ENCODE results near the gene SPRED1. TPM values are rescaled to one million over a fixed set of nuclear protein-coding genes. Genes with fewer than 3 reads are reported as not detected.

The SPRED1 gene
- total RNA-seq, 2 experiments from 2014 or later, result 0.62 to 0.74 TPM

- intact Hi-C loops (cut with micrococcal nuclease), result no loop called here
- no peaks in the 10 kb centered on the region for H3K36me3 Mint-ChIP-seq (ENCODE audit: low read depth)
- CTCF ChIA-PET, result no interaction called here
- H3K4me1 Mint-ChIP-seq (ENCODE audit: low read depth), result no peaks in the 10 kb centered on the region
- H3K4me3 Mint-ChIP-seq, result no peak overlapping the region
- no peak overlapping the region for H3K27ac Mint-ChIP-seq
- DNase-seq, result no peak
- H3K9me3 Mint-ChIP-seq, result no peaks in the 10 kb centered on the region
- H3K27me3 Mint-ChIP-seq (ENCODE audit: low read depth), result peaks cover 12% of the 10 kb centered on the region
Observed at GRCh38 chr15:38243278-38244055, 9.2 kb upstream of the SPRED1 start.

- Mint-ChIP-seq H3K27me3 (ENCODE audit: low read depth) (peaks cover 23% of the 10 kb centered on the region), H3K27ac (no peak overlapping the region), H3K9me3 (no peaks in the 10 kb centered on the region), H3K4me3 (no peak overlapping the region), H3K4me1 (ENCODE audit: low read depth) (peaks cover 7% of the 10 kb centered on the region), H3K36me3 (ENCODE audit: low read depth) (no peaks in the 10 kb centered on the region)
- CTCF ChIA-PET, result no interaction called here
- intact Hi-C loops (cut with micrococcal nuclease), result no loop called here
- no peak for DNase-seq
Observed at GRCh38 chr15:38247336-38247735, 5.3 kb upstream of the SPRED1 start.

GRCh38 chr15:38253351-38253781, 730 bp downstream of the SPRED1 start:
- H3K4me1 Mint-ChIP-seq (ENCODE audit: low read depth), result peaks cover 19% of the 10 kb centered on the region
- peak overlapping the region; percentile 84 for H3K4me3 Mint-ChIP-seq
- peak; percentile 14 for DNase-seq
- peaks cover 12% of the 10 kb centered on the region for H3K27me3 Mint-ChIP-seq (ENCODE audit: low read depth)
- H3K27ac Mint-ChIP-seq, result no peak overlapping the region
- CTCF ChIA-PET, result interaction anchor here (2.8 kb wide), 1 partner anchor 137 kb away, joined by 6 read pairs; no protein-coding TSS in a partner anchor
- no peaks in the 10 kb centered on the region for H3K9me3 Mint-ChIP-seq
- H3K36me3 Mint-ChIP-seq (ENCODE audit: low read depth), result no peaks in the 10 kb centered on the region
- intact Hi-C loops (cut with micrococcal nuclease), result loop anchor here (1.0 to 10.0 kb wide), 5 partner anchors 184 to 437 kb away; partner anchors contain the start of gene RASGRP1

DNA sequence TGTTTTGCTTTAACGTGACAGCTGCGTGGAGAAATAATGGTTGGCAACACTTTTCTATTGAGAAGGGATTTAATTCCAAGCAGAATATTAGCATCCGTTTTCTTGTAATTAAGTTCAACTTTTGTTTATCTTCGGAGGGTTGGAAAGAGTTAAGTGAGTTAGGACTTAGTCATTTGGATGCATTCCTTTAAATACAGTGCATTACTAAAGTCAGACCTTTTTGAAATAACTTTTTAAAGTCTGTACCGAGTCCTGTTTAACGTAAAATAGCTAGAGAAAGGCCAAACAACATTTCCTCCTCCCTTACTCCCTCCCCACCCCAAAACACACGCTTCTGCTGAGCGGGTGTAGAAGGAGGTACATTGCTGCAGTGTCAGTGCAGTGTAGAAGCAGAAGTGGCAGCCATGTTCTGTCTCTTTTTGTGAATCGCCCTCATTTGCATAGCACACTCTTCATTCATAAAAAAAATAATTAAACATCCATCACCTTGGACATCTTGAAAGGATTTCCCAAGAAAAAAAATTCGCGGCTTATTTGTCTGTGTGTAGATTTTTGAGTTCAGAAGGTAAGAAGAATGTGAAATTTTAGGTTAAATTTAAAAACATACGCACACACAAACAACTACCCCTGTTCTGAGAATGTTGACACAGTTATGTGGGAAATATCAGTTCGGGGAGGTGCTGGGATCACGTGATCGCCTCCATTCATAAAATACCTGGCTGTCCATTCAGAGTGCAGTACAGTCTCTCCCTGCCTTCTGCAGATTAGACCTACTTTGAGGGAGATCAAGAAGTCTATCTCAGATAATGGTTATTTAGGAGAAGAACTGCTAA, 1.6 kb downstream of the SPRED1 start:
- Mint-ChIP-seq H3K36me3 (ENCODE audit: low read depth) (no peaks in the 10 kb centered on the region), H3K9me3 (no peaks in the 10 kb centered on the region), H3K4me1 (ENCODE audit: low read depth) (peaks cover 19% of the 10 kb centered on the region), H3K27me3 (ENCODE audit: low read depth) (peaks cover 11% of the 10 kb centered on the region), H3K4me3 (peak overlapping the region; percentile 84), H3K27ac (no peak overlapping the region)
- DNase-seq, result peak; percentile 64
- CTCF ChIA-PET, result interaction anchor here (0.6 kb wide), 1 partner anchor 444 kb away, joined by 4 read pairs; no protein-coding TSS in a partner anchor
- intact Hi-C loops (cut with micrococcal nuclease), result loop anchor here (1.0 to 10.0 kb wide), 4 partner anchors 136 to 308 kb away; partner anchors contain the start of gene RASGRP1

GRCh38 chr15:38255690-38256089, 3.1 kb downstream of the SPRED1 start:
- Mint-ChIP-seq H3K4me1 (ENCODE audit: low read depth) (peaks cover 19% of the 10 kb centered on the region), H3K27ac (no peak overlapping the region), H3K27me3 (ENCODE audit: low read depth) (peaks cover 8% of the 10 kb centered on the region), H3K36me3 (ENCODE audit: low read depth) (no peaks in the 10 kb centered on the region), H3K4me3 (no peak overlapping the region), H3K9me3 (no peaks in the 10 kb centered on the region)
- intact Hi-C loops (cut with micrococcal nuclease), result loop anchor here (10.0 kb wide), 1 partner anchor 279 kb away; no protein-coding TSS in a partner anchor
- CTCF ChIA-PET, result no interaction called here
- DNase-seq, result no peak

- no peaks in the 10 kb centered on the region for H3K9me3 Mint-ChIP-seq
- no peaks in the 10 kb centered on the region for H3K27me3 Mint-ChIP-seq (ENCODE audit: low read depth)
- no peak overlapping the region for H3K4me3 Mint-ChIP-seq
- intact Hi-C loops (cut with micrococcal nuclease), result loop anchor here (10.0 kb wide), 1 partner anchor 277 kb away; no protein-coding TSS in a partner anchor
- H3K36me3 Mint-ChIP-seq (ENCODE audit: low read depth), result no peaks in the 10 kb centered on the region
- no peak for DNase-seq
- H3K4me1 Mint-ChIP-seq (ENCODE audit: low read depth), result peaks cover 11% of the 10 kb centered on the region
- H3K27ac Mint-ChIP-seq, result no peak overlapping the region
- CTCF ChIA-PET, result interaction anchor here (1.2 kb wide), 1 partner anchor 211 kb away, joined by 3 read pairs; no protein-coding TSS in a partner anchor
Observed at GRCh38 chr15:38257676-38258075, 5.0 kb downstream of the SPRED1 start.

DNA sequence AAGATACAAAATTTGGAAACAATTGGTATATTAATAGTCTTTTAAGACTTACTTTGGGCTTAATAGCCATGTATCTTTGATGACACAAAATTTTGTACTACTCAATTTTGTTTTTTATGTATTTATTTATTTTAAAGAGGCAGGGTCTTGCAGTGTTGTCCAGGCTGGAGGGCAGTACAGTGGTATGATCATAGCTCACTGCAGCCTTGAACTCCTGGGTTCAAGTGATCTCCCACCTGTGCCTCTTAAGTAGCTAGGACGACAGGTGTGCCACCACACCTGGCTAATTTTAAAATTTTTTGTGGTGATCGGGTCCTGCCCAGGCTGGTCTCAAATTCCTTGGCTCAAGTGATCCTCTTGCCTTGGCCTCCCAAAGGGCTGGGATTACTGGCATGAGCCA, 6.5 kb downstream of the SPRED1 start:
- Mint-ChIP-seq H3K4me3 (no peak overlapping the region), H3K4me1 (ENCODE audit: low read depth) (peaks cover 6% of the 10 kb centered on the region), H3K27me3 (ENCODE audit: low read depth) (no peaks in the 10 kb centered on the region), H3K36me3 (ENCODE audit: low read depth) (no peaks in the 10 kb centered on the region), H3K27ac (no peak overlapping the region), H3K9me3 (no peaks in the 10 kb centered on the region)
- CTCF ChIA-PET, result no interaction called here
- DNase-seq, result no peak
- intact Hi-C loops (cut with micrococcal nuclease), result loop anchor here (10.0 kb wide), 1 partner anchor 276 kb away; no protein-coding TSS in a partner anchor

DNA sequence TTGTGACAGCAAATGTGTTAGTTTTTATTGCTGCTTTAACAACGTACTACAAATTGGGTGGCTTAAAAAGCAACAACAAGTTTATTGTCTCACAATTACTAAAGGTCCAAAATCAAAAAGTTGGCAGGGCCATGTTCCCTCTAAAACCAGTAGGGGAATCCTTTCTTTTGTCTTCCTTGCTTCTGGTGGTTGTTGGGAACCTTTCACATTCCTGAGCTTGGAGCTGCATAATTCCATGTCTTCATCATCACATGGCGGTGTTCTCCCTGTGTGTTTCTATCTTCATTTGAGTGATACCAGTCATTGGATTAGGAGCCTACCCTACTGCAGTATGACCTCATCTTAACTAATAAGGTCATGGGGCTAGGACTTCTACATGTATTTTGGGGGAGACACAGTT, 7.4 kb downstream of the SPRED1 start:
- CTCF ChIA-PET, result interaction anchor here (0.7 to 1.2 kb wide), 2 partner anchors 8 to 424 kb away, joined by 4 read pairs; partner anchors contain the start of gene SPRED1

GRCh38 chr15:38263251-38263650, 10.6 kb downstream of the SPRED1 start:
- Mint-ChIP-seq H3K36me3 (ENCODE audit: low read depth) (no peaks in the 10 kb centered on the region), H3K27me3 (ENCODE audit: low read depth) (no peaks in the 10 kb centered on the region), H3K9me3 (no peaks in the 10 kb centered on the region), H3K4me1 (ENCODE audit: low read depth) (no peaks in the 10 kb centered on the region), H3K4me3 (no peak overlapping the region), H3K27ac (no peak overlapping the region)
- no peak for DNase-seq
- CTCF ChIA-PET, result no interaction called here
- intact Hi-C loops (cut with micrococcal nuclease), result no loop called here

More for the DNA sequence above, 7.4 kb downstream of the SPRED1 start:
- H3K4me3 Mint-ChIP-seq, result no peak overlapping the region
- intact Hi-C loops (cut with micrococcal nuclease), result no loop called here
- no peaks in the 10 kb centered on the region for H3K9me3 Mint-ChIP-seq
- no peaks in the 10 kb centered on the region for H3K4me1 Mint-ChIP-seq (ENCODE audit: low read depth)
- no peaks in the 10 kb centered on the region for H3K36me3 Mint-ChIP-seq (ENCODE audit: low read depth)
- H3K27me3 Mint-ChIP-seq (ENCODE audit: low read depth), result no peaks in the 10 kb centered on the region
- DNase-seq, result no peak
- no peak overlapping the region for H3K27ac Mint-ChIP-seq

DNA sequence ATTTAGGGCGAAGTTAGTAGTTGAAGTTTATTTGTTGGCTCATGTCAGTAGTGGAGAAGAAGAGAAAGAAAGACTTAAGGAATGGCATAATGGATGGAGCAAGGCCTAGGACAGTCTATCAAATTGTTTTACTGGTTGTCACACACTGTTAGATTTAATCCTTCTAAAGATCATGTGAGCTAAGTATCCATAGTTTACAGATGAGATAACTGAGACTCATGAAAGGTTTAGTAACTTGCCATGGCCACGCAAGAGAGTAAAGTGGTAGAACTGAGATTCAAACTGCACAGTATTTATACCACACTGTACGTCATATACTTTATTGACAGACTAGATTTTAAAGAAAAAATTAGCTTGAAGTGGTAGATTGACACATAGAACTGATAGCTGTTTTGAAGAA, 11.4 kb downstream of the SPRED1 start:
- CTCF ChIA-PET, result no interaction called here
- no peak overlapping the region for H3K4me3 Mint-ChIP-seq

GRCh38 chr15:38266247-38266986, 13.8 kb downstream of the SPRED1 start:
- no peak for DNase-seq
- no peaks in the 10 kb centered on the region for H3K36me3 Mint-ChIP-seq (ENCODE audit: low read depth)
- intact Hi-C loops (cut with micrococcal nuclease), result no loop called here
- no peaks in the 10 kb centered on the region for H3K4me1 Mint-ChIP-seq (ENCODE audit: low read depth)
- CTCF ChIA-PET, result no interaction called here
- no peaks in the 10 kb centered on the region for H3K27me3 Mint-ChIP-seq (ENCODE audit: low read depth)
- H3K9me3 Mint-ChIP-seq, result no peaks in the 10 kb centered on the region
- no peak overlapping the region for H3K27ac Mint-ChIP-seq
- H3K4me3 Mint-ChIP-seq, result no peak overlapping the region

More for the DNA sequence above, 11.4 kb downstream of the SPRED1 start:
- DNase-seq, result no peak
- Mint-ChIP-seq H3K9me3 (no peaks in the 10 kb centered on the region), H3K36me3 (ENCODE audit: low read depth) (no peaks in the 10 kb centered on the region), H3K27me3 (ENCODE audit: low read depth) (no peaks in the 10 kb centered on the region), H3K27ac (no peak overlapping the region), H3K4me1 (ENCODE audit: low read depth) (no peaks in the 10 kb centered on the region)
- intact Hi-C loops (cut with micrococcal nuclease), result no loop called here

All from activated naive CD4-positive, alpha-beta T cell treated with anti-CD3 and anti-CD28 coated beads for 36 hours (primary cell).